Dermis blood vessel endothelial cell (primary cell): ENCODE data around the gene CHST5. TPM values are rescaled to one million over a fixed set of nuclear protein-coding genes. Genes with fewer than 3 reads are reported as not detected.
"Not testable (repeated sequence)": the region's sequence is repeated elsewhere in the genome, so short reads cannot be mapped to it uniquely, and the experiment has no call there.

Experiments used
- DNase-seq: peaks from one replicate; pipeline ENCODE4 v3.0.0; 2010
- total RNA-seq: library from RNA; depleted of rRNA; stranded (reverse); fragments of >200 nt; gene quantifications from 2 replicates; pipeline ENCODE4 v1.2.3, GENCODE V29; 2014

CHST5 gene
- total RNA-seq, 1 donor from 2014 or later = not detected

- DNase-seq = no peak
Observed at GRCh38 chr16:75503801-75504200, 32.1 kb downstream of the CHST5 start.

GRCh38 chr16:75502916-75503605, 32.8 kb downstream of the CHST5 start:
- no peak for DNase-seq

GRCh38 chr16:75501820-75502219, 34.1 kb downstream of the CHST5 start:
- DNase-seq = not testable (repeated sequence)

GRCh38 chr16:75501359-75501758, 34.5 kb downstream of the CHST5 start:
- DNase-seq = no peak

- peak; percentile 65 for DNase-seq
Observed at GRCh38 chr16:75498605-75499322, 37.1 kb downstream of the CHST5 start.

- no peak for DNase-seq
Observed at GRCh38 chr16:75497558-75497957, 38.4 kb downstream of the CHST5 start.

GRCh38 chr16:75495076-75495674, 40.7 kb downstream of the CHST5 start, which contains the start of gene CHST6:
CHST6 (minus strand) TSS chr16:75495441; CDS start chr16:75479828, 15,613 bp downstream.
- peak; percentile 48 for DNase-seq

GRCh38 chr16:75494661-75495075, 41.2 kb downstream of the CHST5 start:
- no peak for DNase-seq

- DNase-seq = no peak
Observed at GRCh38 chr16:75494184-75494583, 41.7 kb downstream of the CHST5 start.

GRCh38 chr16:75491876-75492275, 44.0 kb downstream of the CHST5 start:
- no peak for DNase-seq

GRCh38 chr16:75488322-75488721, 47.6 kb downstream of the CHST5 start:
- DNase-seq = no peak

- DNase-seq = no peak
Observed at GRCh38 chr16:75486676-75487313, 49.1 kb downstream of the CHST5 start.

GRCh38 chr16:75486014-75486675, 49.8 kb downstream of the CHST5 start:
- DNase-seq = no peak

GRCh38 chr16:75485230-75486013, 50.5 kb downstream of the CHST5 start:
- DNase-seq = no peak

GRCh38 chr16:75483222-75483621, 52.7 kb downstream of the CHST5 start:
- no peak for DNase-seq

- DNase-seq = no peak
Observed at GRCh38 chr16:75482434-75483205, 53.3 kb downstream of the CHST5 start.

- DNase-seq = peak; percentile 31
Observed at GRCh38 chr16:75481475-75481874, 54.4 kb downstream of the CHST5 start.

- no peak for DNase-seq
Observed at GRCh38 chr16:75479421-75479990, 56.4 kb downstream of the CHST5 start.
